Tibial nerve (tissue), 4 donors: ENCODE results near the gene STRIP1. TPM values are rescaled to one million over a fixed set of nuclear protein-coding genes. Genes with fewer than 3 reads are reported as not detected.

Experiments used
- DNase-seq, 2 donors: peaks; one replicate each; pipeline ENCODE4 v3.0.0-alpha.2; 2019; ENCODE audit warnings: low spot score in 2 of 2
- H3K27ac ChIP-seq, 4 donors: fragments of 200-600 bp; sonication (generic) in 3 of 4; one replicate each; pipeline ENCODE4 v1.5.1; 2017 to 2019; ENCODE audit warnings: mild to moderate bottlenecking in 1 of 4
- H3K27me3 ChIP-seq, 2 donors: fragments of 200-600 bp; sonication (generic) in 1 of 2; one replicate each; pipeline versions ENCODE4 v1.5.1 to v1.6.0; 2017 to 2019
- H3K36me3 ChIP-seq, 3 donors: fragments of 200-600 bp; sonication (generic); one replicate each; pipeline ENCODE4 v1.5.1; 2018 to 2019
- H3K4me1 ChIP-seq, 4 donors: fragments of 200-600 bp; sonication (generic) in 3 of 4; one replicate each; pipeline ENCODE4 v1.5.1; 2017 to 2019
- H3K4me3 ChIP-seq, 4 donors: fragments of 200-600 bp; sonication (generic) in 3 of 4; one replicate each; pipeline ENCODE4 v1.5.1; 2017 to 2019; ENCODE audit warnings: mild to moderate bottlenecking in 1 of 4, moderate library complexity in 1 of 4
- H3K9me3 ChIP-seq, 4 donors: fragments of 200-600 bp; sonication (generic) in 3 of 4; one replicate each; pipeline ENCODE4 v1.5.1; 2017 to 2019
- CTCF ChIP-seq, 5 experiments: fragments of 200-600 bp in 3 of 5; fragments of 450-650 bp in 2 of 5; sonication (generic) in 3 of 5; IDR thresholded peaks; one replicate each; pipeline ENCODE4 v1.5.1; 2016 to 2019; ENCODE audit warnings: antibody characterized with exemption in 5 of 5, mild to moderate bottlenecking in 3 of 5, moderate library complexity in 2 of 5
- EP300 ChIP-seq, 2 donors: sonication (generic); formaldehyde crosslinking; IDR thresholded peaks; one replicate each; pipeline ENCODE4 v1.6.1; 2017; ENCODE audit warnings: antibody characterized with exemption in 2 of 2, mild to moderate bottlenecking in 1 of 2
- POLR2A ChIP-seq, 2 donors: fragments of 450-650 bp; IDR thresholded peaks; one replicate each; pipeline ENCODE4 v1.6.1; 2017; ENCODE audit warnings: antibody characterized with exemption in 2 of 2, mild to moderate bottlenecking in 2 of 2, moderate library complexity in 2 of 2
- WGBS, 2 donors: methylation state at CpG; one replicate each; pipeline ENCODE4 v1.1.5; 2018; 5-methylcytosine and 5-hydroxymethylcytosine counted together
- total RNA-seq, 4 donors: library from RNA; depleted of rRNA; stranded (reverse); fragments of >200 nt; gene quantifications; one replicate each; pipeline ENCODE4 v1.1.0, GENCODE V29; 2016

The STRIP1 gene
- total RNA-seq, 4 donors from 2014 or later, result 37.7 to 43.5 (median 39.7) TPM

GRCh38 chr1:110056285-110056683 is 21.9 kb downstream of the STRIP1 start:
- peaks cover 0 to 19% (median 0%) of the 10 kb centered on the region in 4 donors for H3K4me1 ChIP-seq
- 86 to 87% methylated on average over 4 of the region's 4 CpGs for WGBS, 2 donors
- peaks cover 0 to 98% (median 6%) of the 10 kb centered on the region in 3 donors for H3K36me3 ChIP-seq
- H3K4me3 ChIP-seq, result no peak overlapping the region
- no peak for TF ChIP-seq EP300 (IDR thresholded peaks at IDR 0.05)
- no peak for TF ChIP-seq CTCF (IDR thresholded peaks at IDR 0.05)
- no peak for TF ChIP-seq POLR2A (IDR thresholded peaks at IDR 0.05)
- no peak for DNase-seq
- H3K27me3 ChIP-seq, result no peaks in the 10 kb centered on the region
- H3K9me3 ChIP-seq, result no peaks in the 10 kb centered on the region
- H3K27ac ChIP-seq, result peak overlapping the region in 1 of 4 donors; percentile 8

GRCh38 chr1:110056776-110057175 is 22.4 kb downstream of the STRIP1 start:
- Histone ChIP-seq H3K27me3 (no peaks in the 10 kb centered on the region), H3K27ac (peak overlapping the region in 1 of 4 donors; percentile 8), H3K4me1 (peaks cover 0 to 19% (median 0%) of the 10 kb centered on the region in 4 donors), H3K36me3 (peaks cover 0 to 97% (median 6%) of the 10 kb centered on the region in 3 donors), H3K9me3 (no peaks in the 10 kb centered on the region), H3K4me3 (no peak overlapping the region)
- no peak for DNase-seq
- WGBS, 2 donors, result 35 to 49% methylated on average over 3 of the region's 3 CpGs
- TF ChIP-seq POLR2A (IDR thresholded peaks at IDR 0.05), result no peak
- no peak for TF ChIP-seq EP300 (IDR thresholded peaks at IDR 0.05)
- TF ChIP-seq CTCF (IDR thresholded peaks at IDR 0.05), result no peak

GRCh38 chr1:110057963-110058518 is 23.6 kb downstream of the STRIP1 start:
- no peaks in the 10 kb centered on the region for H3K27me3 ChIP-seq
- WGBS, 2 donors, result 42 to 49% methylated on average over 7 of the region's 7 CpGs
- TF ChIP-seq EP300 (IDR thresholded peaks at IDR 0.05) (no peak), POLR2A (IDR thresholded peaks at IDR 0.05) (no peak), CTCF (IDR thresholded peaks at IDR 0.05) (no peak)
- no peak overlapping the region for H3K4me3 ChIP-seq
- H3K9me3 ChIP-seq, result no peaks in the 10 kb centered on the region
- no peak overlapping the region for H3K27ac ChIP-seq
- no peak for DNase-seq
- H3K4me1 ChIP-seq, result peaks cover 0 to 19% (median 0%) of the 10 kb centered on the region in 4 donors
- H3K36me3 ChIP-seq, result peaks cover 0 to 93% (median 6%) of the 10 kb centered on the region in 3 donors

GRCh38 chr1:110058591-110058990 is 24.2 kb downstream of the STRIP1 start:
- Histone ChIP-seq H3K4me3 (no peak overlapping the region), H3K9me3 (no peaks in the 10 kb centered on the region), H3K27ac (no peak overlapping the region), H3K36me3 (peaks cover 0 to 88% (median 6%) of the 10 kb centered on the region in 3 donors), H3K4me1 (peaks cover 0 to 19% (median 0%) of the 10 kb centered on the region in 4 donors), H3K27me3 (no peaks in the 10 kb centered on the region)
- TF ChIP-seq CTCF (IDR thresholded peaks at IDR 0.05), result no peak
- TF ChIP-seq EP300 (IDR thresholded peaks at IDR 0.05), result no peak
- TF ChIP-seq POLR2A (IDR thresholded peaks at IDR 0.05), result no peak
- WGBS, 2 donors, result 54 to 77% methylated on average over 1 of the region's 1 CpG
- no peak for DNase-seq

- peaks cover 0 to 81% (median 2%) of the 10 kb centered on the region in 3 donors for H3K36me3 ChIP-seq
- DNase-seq, result no peak
Measured at GRCh38 chr1:110059133-110059863, 24.9 kb downstream of the STRIP1 start.

More at GRCh38 chr1:110059133-110059863, 24.9 kb downstream of the STRIP1 start:
- WGBS, 2 donors, result 58 to 76% methylated on average over 6 of the region's 6 CpGs
- Histone ChIP-seq H3K4me3 (no peak overlapping the region), H3K27ac (no peak overlapping the region), H3K9me3 (no peaks in the 10 kb centered on the region), H3K27me3 (no peaks in the 10 kb centered on the region), H3K4me1 (peaks cover 0 to 19% (median 0%) of the 10 kb centered on the region in 4 donors)
- TF ChIP-seq POLR2A (IDR thresholded peaks at IDR 0.05), result no peak
- TF ChIP-seq CTCF (IDR thresholded peaks at IDR 0.05), result no peak
- TF ChIP-seq EP300 (IDR thresholded peaks at IDR 0.05), result no peak
